Tibial nerve (tissue), 4 donors: Measurements from ENCODE around the gene COPB2. TPM values are rescaled to one million over a fixed set of nuclear protein-coding genes. Genes with fewer than 3 reads are reported as not detected.

Source experiments
- DNase-seq, 2 donors: peaks; one replicate each; pipeline ENCODE4 v3.0.0-alpha.2; 2019; ENCODE audit warnings: low spot score in 2 of 2
- H3K27ac ChIP-seq, 4 donors: fragments of 200-600 bp; sonication (generic) in 3 of 4; one replicate each; pipeline ENCODE4 v1.5.1; 2017 to 2019; ENCODE audit warnings: mild to moderate bottlenecking in 1 of 4
- H3K27me3 ChIP-seq, 2 donors: fragments of 200-600 bp; sonication (generic) in 1 of 2; one replicate each; pipeline versions ENCODE4 v1.5.1 to v1.6.0; 2017 to 2019
- H3K36me3 ChIP-seq, 3 donors: fragments of 200-600 bp; sonication (generic); one replicate each; pipeline ENCODE4 v1.5.1; 2018 to 2019
- H3K4me1 ChIP-seq, 4 donors: fragments of 200-600 bp; sonication (generic) in 3 of 4; one replicate each; pipeline ENCODE4 v1.5.1; 2017 to 2019
- H3K4me3 ChIP-seq, 4 donors: fragments of 200-600 bp; sonication (generic) in 3 of 4; one replicate each; pipeline ENCODE4 v1.5.1; 2017 to 2019; ENCODE audit warnings: mild to moderate bottlenecking in 1 of 4, moderate library complexity in 1 of 4
- H3K9me3 ChIP-seq, 4 donors: fragments of 200-600 bp; sonication (generic) in 3 of 4; one replicate each; pipeline ENCODE4 v1.5.1; 2017 to 2019
- EP300 ChIP-seq, 2 donors: sonication (generic); formaldehyde crosslinking; IDR thresholded peaks; one replicate each; pipeline ENCODE4 v1.6.1; 2017; ENCODE audit warnings: antibody characterized with exemption in 2 of 2, mild to moderate bottlenecking in 1 of 2
- POLR2A ChIP-seq, 2 donors: fragments of 450-650 bp; IDR thresholded peaks; one replicate each; pipeline ENCODE4 v1.6.1; 2017; ENCODE audit warnings: antibody characterized with exemption in 2 of 2, mild to moderate bottlenecking in 2 of 2, moderate library complexity in 2 of 2
- WGBS, 2 donors: methylation state at CpG; one replicate each; pipeline ENCODE4 v1.1.5; 2018; 5-methylcytosine and 5-hydroxymethylcytosine counted together
- total RNA-seq, 4 donors: library from RNA; depleted of rRNA; stranded (reverse); fragments of >200 nt; gene quantifications; one replicate each; pipeline ENCODE4 v1.1.0, GENCODE V29; 2016
- TF ChIP-seq, protein P1 (sequence below), 5 experiments: fragments of 200-600 bp in 3 of 5; fragments of 450-650 bp in 2 of 5; sonication (generic) in 3 of 5; IDR thresholded peaks; one replicate each; pipeline ENCODE4 v1.5.1; 2016 to 2019; ENCODE audit warnings: antibody characterized with exemption in 5 of 5, mild to moderate bottlenecking in 3 of 5, moderate library complexity in 2 of 5

Gene COPB2
- total RNA-seq, 4 donors from 2014 or later: 59.1 to 72.4 (median 66.0) TPM

DNA sequence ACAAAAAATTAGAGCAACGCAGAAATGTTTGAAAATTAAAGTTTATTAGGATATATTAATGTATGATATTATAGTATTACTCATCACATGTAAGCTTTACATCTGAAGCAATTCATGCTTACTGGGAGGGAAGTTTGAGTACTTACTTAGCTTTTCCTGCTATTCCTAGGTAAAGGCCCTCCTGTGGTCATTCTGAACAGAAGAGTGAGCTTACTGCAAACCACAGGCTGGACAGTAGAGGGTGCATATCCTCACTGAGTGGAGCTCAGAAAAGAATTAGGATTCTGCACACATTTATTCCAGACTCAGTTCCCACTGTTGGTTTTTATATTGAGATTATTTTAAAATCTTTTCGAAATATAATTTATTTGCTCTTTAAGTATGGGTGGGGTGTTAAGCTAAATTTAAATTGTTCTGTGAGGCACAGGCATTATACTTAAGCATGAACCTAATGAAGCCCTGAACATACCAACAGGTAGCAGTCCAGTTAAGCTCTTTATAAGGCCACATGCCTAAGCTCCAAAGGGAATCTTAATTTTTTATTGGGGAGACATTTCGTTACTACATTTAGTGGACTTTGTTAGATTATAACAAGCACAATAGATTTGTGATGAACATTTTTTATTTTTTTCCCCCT lies 35.4 kb downstream of the COPB2 start:
- H3K27ac ChIP-seq: no peak overlapping the region
- no peak overlapping the region for H3K4me3 ChIP-seq
- H3K9me3 ChIP-seq: no peaks in the 10 kb centered on the region
- TF ChIP-seq, protein P1, sequence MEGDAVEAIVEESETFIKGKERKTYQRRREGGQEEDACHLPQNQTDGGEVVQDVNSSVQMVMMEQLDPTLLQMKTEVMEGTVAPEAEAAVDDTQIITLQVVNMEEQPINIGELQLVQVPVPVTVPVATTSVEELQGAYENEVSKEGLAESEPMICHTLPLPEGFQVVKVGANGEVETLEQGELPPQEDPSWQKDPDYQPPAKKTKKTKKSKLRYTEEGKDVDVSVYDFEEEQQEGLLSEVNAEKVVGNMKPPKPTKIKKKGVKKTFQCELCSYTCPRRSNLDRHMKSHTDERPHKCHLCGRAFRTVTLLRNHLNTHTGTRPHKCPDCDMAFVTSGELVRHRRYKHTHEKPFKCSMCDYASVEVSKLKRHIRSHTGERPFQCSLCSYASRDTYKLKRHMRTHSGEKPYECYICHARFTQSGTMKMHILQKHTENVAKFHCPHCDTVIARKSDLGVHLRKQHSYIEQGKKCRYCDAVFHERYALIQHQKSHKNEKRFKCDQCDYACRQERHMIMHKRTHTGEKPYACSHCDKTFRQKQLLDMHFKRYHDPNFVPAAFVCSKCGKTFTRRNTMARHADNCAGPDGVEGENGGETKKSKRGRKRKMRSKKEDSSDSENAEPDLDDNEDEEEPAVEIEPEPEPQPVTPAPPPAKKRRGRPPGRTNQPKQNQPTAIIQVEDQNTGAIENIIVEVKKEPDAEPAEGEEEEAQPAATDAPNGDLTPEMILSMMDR (IDR thresholded peaks at IDR 0.05): peak in 1 of 5 experiments; percentile 10
- TF ChIP-seq EP300 (IDR thresholded peaks at IDR 0.05) (no peak), POLR2A (IDR thresholded peaks at IDR 0.05) (no peak)
- WGBS, 2 donors: 76 to 79% methylated on average over 3 of the region's 3 CpGs
- H3K27me3 ChIP-seq: no peaks in the 10 kb centered on the region
- H3K36me3 ChIP-seq: peaks cover 0 to 98% (median 17%) of the 10 kb centered on the region in 3 donors
- DNase-seq: no peak
- H3K4me1 ChIP-seq: peaks cover 0 to 7% (median 0%) of the 10 kb centered on the region in 4 donors

DNA sequence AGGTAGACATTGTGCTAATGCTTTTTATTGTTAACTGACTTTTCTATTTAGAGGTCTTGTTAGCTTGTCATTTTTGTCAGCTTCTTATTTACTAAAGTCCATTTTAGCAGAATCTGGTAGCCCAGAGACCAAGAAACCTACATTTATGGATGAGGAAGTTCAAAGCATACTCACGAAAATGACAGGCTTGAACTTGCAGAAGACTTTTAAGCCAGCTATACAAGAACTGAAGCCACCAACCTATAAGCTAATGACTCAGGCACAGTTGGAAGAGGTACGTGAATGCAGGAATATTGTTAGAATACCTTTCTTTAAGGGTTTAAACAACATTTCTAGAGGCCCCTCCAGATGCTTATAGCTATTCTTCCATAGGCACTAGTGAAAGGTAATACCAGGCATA lies 42.7 kb downstream of the COPB2 start:
- H3K36me3 ChIP-seq: peaks cover 0 to 58% (median 12%) of the 10 kb centered on the region in 3 donors
- TF ChIP-seq, protein P1 (IDR thresholded peaks at IDR 0.05): no peak
- TF ChIP-seq POLR2A (IDR thresholded peaks at IDR 0.05): no peak
- no peak for TF ChIP-seq EP300 (IDR thresholded peaks at IDR 0.05)

DNA sequence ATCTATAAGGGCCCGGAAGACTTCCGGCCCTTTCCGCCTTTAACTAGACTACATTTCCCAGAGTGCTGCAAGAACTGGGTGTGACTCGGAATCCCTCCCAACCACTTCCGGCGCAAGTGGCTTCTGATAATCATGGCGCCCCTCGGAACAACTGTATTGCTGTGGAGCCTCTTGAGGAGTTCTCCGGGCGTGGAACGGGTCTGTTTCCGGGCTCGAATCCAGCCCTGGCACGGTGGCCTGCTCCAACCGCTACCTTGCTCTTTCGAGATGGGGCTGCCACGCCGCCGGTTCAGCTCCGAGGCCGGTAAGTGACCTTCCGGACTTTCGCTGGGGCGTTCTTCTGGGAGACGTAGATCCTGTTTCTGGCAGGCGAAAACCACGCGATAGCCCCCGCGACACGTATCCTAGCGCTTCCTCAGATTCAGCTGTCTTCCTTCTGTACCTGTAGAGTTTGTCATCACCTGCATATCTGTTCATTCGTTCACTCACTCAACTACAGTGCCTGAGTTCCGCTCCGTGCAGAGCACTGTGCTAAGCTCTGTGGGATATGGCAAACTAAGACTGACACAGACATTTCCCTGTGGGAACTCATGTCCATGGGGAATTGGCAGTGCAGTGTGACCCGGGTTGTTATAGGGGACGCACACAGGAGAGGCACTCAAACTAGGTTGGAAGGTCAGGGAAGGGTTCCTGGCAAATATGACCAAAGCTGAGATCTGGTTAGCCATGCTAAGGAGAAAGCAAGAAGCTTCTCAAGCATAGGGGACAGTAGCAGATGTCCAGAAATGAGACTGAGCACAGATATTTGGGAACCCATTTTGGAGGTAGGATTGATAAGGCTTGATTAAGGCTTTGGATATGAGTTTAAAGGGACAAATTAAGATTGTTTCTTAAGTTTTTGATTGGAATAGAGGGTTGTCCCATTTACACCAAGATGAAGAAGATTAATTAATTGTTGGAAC lies 45.3 kb downstream of the COPB2 start, which contains the start of gene MRPS22:
MRPS22 (plus strand) TSS at position 126 of the 962 bp plus-strand sequence; CDS start at position 133, 7 bp downstream.
- DNase-seq: peak; percentile 58 to 78
- Histone ChIP-seq H3K27me3 (no peaks in the 10 kb centered on the region), H3K27ac (peak within 1 kb of the TSS; percentile 57 to 91 (median 74)), H3K4me3 (peak within 1 kb of the TSS; percentile 62 to 94 (median 80)), H3K36me3 (peaks cover 0 to 32% (median 0%) of the 10 kb centered on the region in 3 donors), H3K9me3 (no peaks in the 10 kb centered on the region), H3K4me1 (peaks cover 0 to 34% (median 11%) of the 10 kb centered on the region in 4 donors)
- WGBS, 2 donors: 0% methylated on average over 35 to 36 of the region's 37 CpGs
- TF ChIP-seq EP300 (IDR thresholded peaks at IDR 0.05) (peak; percentile 73 to 83), POLR2A (IDR thresholded peaks at IDR 0.05) (peak in 1 of 2 donors; percentile 65)
- TF ChIP-seq, protein P1 (IDR thresholded peaks at IDR 0.05): no peak

More for the DNA sequence above, 42.7 kb downstream of the COPB2 start:
- WGBS, 2 donors: 95 to 98% methylated on average over 2 of the region's 2 CpGs
- Histone ChIP-seq H3K27ac (no peak overlapping the region), H3K4me1 (peaks cover 0 to 34% (median 11%) of the 10 kb centered on the region in 4 donors), H3K9me3 (no peaks in the 10 kb centered on the region), H3K27me3 (no peaks in the 10 kb centered on the region), H3K4me3 (no peak overlapping the region)
- no peak for DNase-seq

DNA sequence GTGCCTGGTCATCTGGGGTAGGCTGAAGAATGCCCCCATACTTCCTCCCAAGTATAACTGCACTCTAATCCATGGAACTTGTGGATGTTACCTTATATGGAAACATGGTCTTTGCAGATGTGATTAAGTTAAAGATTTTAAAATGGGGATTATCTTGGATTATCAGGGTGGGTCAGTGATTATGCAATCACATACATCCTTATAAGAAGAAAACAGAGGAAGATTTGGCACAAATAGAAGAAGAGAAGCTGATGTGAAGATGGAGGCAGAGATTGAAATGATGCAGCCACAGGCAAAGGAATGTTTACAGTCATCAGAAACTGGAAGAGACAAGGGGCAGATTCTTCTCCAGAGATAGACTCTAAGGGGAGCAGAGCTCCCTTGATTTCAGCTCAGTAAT lies 47.4 kb downstream of the COPB2 start:
- Histone ChIP-seq H3K36me3 (peaks cover 0 to 11% (median 0%) of the 10 kb centered on the region in 3 donors), H3K27ac (no peak overlapping the region)
- no peak for TF ChIP-seq POLR2A (IDR thresholded peaks at IDR 0.05)
- no peak for TF ChIP-seq EP300 (IDR thresholded peaks at IDR 0.05)
- TF ChIP-seq, protein P1 (IDR thresholded peaks at IDR 0.05): no peak

More for the DNA sequence above, 47.4 kb downstream of the COPB2 start:
- H3K4me3 ChIP-seq: no peak overlapping the region
- DNase-seq: no peak
- H3K4me1 ChIP-seq: peaks cover 0 to 32% (median 11%) of the 10 kb centered on the region in 4 donors
- no peaks in the 10 kb centered on the region for H3K27me3 ChIP-seq
- H3K9me3 ChIP-seq: no peaks in the 10 kb centered on the region
